MV-4-11 (cell line): ENCODE measurements around the gene SLC7A4.
"Not testable (repeated sequence)": the region's sequence is repeated elsewhere in the genome, so short reads cannot be mapped to it uniquely, and the experiment has no call there.

Experiments
- DNase-seq: peaks from one replicate; lab custom pipeline; 2025; lab: John Stamatoyannopoulos, UW

Gene SLC7A4

GRCh38 chr22:21064917-21065864 lies 32.8 kb upstream of the SLC7A4 start:
- DNase-seq, result no peak

DNA sequence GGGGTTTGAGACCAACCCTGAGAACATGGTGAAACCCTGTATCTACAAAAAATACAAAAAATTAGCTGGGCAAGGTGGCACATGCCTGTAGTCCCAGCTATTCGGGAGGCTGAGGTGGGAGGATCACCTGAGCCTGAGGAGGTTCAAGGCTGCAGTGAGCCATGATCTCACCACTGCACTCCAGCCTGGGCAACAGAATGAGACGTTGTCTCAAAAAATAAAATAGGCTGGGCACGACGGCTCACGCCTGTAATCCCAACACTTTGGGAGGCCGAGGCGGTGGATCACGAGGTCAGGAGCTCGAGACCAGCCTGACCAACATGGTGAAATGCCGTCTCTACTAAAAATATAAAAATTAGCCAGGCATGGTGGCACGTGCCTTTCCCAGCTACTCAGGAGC lies 32.1 kb upstream of the SLC7A4 start:
- not testable (repeated sequence) for DNase-seq

DNA sequence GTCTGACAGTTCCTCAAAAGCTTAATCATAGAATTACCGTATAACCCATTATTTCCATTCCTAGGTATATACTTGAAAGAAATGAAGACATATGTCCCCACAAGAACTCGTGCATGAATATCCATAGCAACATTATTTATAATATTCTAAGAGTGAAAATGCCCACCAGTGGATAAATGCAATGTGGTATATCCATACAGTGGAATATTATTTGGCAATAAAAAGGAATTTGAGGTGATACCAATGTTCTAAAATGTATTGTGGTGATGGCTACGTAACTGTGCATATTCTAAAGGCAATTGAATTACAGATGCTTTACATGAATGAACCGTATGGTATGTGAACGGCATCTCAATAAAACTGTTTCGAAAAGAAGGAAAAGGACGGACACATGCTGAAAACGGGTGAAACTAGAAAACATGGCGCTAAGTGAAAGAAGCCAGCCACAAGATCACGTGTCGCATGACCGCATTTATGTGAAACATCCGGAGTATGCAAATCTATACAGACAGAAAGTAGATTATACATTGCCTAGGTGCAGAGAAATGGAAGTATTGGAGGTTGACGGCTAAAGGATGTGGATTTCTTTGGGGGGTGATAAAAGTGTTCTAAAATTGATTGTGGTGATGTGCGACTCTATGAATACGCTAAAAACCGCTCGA lies 29.4 kb upstream of the SLC7A4 start:
- not testable (repeated sequence) for DNase-seq

- not testable (repeated sequence) for DNase-seq
These were observed 28.0 kb upstream of the SLC7A4 start for GRCh38 chr22:21060363-21060762.

- DNase-seq, result peak; percentile 39
These were observed 23.5 kb upstream of the SLC7A4 start for GRCh38 chr22:21055880-21056319.

DNA sequence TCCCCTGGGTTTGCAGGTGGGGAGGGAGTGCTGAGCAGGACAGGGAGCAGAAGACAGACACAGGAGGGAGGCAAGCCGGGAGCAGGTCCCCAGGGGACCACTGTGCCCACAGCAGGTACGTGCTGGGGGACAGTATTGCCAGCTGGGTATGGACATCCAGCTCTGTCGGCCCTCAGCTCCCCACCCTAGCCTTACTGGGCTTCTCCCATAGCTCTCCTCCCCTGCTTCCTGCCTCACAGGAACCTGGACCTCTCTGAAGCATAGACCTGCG lies 23.1 kb upstream of the SLC7A4 start:
- DNase-seq, result no peak

DNA sequence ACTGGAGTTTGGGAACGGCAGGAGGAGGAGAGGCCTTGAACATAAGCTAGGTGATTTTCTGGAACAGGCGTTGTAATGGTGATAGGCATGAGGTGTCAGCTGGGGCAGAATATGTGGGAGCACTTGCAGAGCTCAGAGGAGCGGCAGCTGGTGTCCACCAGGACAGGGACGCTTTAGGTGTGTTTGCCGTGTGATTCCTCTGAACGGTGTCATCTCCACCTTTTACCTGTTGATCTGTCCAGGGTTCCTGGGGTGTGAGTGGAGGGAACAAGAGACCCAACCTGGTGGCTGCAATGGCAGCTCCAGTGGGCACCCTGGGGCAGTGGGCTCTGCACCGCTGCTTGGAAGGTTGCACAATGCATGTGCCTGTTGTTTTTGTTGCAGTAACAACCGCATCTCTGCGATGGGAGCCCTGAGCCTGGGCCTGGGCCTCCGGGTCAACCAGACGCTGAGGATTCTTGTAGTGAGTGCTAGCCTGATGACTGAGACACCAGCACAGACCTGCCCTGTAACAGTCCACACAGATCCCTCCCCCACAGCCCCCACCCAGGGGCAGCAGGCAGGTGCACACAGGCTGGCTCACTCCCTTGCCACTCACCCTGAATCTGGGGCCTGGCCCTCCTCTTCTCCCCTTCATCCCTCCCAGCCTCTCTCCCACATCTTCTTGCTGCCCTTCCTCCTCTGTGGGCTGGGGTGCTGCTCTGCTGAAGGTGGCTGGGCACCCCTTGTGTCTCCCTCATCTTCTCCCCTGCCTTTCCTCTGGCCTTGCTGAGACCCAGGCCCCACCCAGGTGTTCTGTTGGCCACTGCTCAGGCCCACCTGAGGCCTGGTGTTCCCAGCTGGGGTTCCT lies 22.6 kb upstream of the SLC7A4 start:
- no peak for DNase-seq

GRCh38 chr22:21054046-21054713 lies 21.8 kb upstream of the SLC7A4 start:
- DNase-seq, result no peak

DNA sequence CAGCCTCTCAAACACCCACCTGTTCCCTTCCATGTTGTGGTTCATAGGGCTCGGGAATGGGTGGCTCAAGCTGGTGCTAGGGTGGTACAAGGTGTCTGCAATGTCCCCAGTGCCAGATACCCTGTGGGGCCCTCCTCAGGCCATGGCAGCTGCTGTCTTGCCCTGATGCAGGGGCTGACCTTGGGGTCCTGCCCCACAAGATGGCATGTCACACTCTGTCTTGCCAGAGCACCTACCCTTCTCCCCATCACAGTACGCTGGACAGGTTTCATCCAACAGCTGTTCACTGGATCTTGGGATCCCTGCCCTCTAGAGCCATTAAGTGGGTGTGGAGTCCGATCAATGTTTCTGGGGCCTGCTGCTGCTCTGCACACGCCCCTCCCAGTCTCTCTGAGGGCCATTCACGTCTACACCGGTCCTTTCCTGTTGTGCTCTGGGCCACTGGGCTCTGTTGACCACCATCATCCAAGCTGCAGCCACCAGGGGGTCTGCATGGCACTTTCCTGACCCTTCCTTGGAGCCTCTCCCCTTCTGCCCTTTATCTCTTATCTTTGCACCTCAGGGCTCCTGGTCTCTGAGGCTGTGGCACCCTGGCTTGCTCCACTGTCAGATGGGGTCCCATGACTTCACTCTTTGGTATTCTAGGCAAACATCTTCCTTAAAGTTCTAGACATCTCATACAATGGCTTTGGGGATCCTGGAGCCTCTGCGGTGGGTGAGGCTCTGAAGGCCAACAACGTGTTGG lies 20.5 kb upstream of the SLC7A4 start:
- no peak for DNase-seq

DNA sequence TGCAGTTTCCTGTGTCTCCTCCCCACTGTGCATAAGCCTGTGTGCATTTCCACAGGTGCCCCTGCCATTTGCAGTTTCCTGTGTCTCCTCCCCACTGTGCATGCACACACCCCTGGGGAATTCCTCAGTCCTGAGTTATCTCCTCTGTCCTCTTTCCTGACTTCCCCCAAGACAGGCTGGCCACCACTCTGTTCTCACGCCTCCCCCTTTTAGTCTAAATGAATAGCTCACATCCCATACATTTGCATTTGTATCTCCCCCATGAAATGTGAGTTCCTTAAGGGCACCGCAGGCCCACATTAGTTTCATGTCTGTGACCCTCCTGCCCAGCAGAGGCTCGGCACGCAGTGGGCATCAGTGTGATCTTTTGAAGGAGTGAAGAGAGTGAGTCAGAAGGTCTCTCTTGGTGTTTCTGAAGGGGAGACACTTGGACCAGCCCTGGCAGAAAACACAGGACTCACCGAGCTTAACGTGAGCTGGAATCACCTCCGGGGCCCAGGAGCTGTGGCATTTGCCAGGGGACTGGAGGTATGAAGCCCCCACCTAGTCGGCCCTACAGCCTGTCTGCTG lies 19.6 kb upstream of the SLC7A4 start:
- DNase-seq, result no peak

DNA sequence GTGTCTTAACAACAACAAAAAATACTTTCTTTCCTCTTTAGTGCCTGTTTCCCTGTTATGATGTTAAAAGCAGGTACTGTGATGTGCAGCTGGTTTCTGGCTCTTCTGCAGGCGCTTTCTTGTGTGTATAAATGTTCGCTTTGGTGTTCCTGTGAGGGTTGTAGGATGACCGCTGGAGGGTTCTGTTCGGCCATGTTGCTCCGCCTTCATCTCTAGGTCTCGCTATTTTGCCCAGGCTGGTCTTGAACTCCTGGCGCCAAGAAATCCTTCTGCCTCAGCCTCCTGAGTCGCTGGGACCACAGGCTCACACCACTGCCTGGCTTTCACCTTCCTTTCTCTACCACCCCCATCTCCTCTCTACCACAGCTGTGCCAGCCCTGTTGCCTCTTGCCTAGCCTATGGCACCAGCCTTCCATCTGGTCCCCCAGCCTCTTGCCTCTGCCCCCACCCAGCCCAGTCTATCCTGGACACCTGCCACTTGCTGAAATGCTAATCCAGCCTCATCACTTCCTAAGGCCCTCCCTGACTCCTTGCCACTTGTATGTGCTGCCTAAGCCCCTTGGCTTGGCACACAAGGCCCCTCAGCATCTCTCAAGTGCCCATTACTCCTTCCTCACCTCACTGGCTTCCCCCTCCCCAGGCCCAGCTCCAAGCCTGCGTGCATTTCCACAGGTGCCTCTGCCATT lies 18.9 kb upstream of the SLC7A4 start:
- DNase-seq, result no peak

- DNase-seq, result not testable (repeated sequence)
These were observed 16.6 kb upstream of the SLC7A4 start for GRCh38 chr22:21048965-21049364.

DNA sequence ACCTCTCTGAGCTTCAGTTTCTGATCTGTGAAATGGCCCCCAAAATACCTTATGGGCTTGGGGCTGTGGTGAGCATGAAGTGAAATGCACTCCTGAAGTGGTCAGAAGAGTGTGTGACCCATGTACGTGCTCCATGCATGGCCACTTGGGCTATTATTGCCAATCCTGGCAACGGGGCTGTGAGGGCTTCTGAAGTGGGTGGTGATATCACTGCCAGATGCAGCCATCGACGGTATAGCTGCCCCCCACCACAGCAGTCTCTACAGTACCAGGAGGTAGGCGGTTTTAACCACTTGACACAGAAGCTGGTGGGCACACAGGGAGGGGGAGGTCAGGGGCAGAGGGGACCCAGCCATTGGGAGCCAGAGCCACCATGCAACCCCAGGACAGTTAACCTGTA lies 16.1 kb upstream of the SLC7A4 start:
- DNase-seq, result not testable (repeated sequence)

GRCh38 chr22:21047730-21048129 lies 15.4 kb upstream of the SLC7A4 start:
- no peak for DNase-seq

DNA sequence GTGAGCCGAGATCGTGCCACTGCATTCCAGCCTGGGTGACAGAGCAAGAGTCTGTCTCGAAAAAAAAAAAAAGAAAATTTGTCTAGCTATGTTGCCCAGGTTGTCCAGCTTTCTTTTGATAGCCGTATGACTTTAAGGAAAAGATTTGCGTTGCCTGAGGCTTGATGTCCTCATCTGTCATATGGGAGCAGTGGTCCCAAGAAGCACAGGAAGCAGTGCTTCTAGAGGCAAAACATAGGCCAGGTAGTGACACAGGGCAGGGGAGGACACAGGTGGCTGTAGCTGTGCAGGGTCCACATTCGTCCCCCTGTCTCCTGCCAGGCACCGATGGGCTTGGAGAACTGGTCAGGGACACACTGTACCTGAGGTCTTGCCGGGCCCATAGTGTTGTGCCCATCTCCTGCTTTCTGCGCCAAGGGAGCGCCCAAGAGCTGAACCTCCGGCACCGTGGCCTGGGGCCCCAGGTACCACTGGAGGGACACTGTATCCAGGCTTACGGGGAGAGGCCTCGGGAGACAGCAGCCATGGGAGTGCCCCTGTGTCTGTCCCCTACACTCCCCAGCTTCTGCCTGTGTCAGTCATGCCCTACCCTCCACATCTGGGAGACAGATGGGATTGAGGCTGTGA lies 14.8 kb upstream of the SLC7A4 start:
- no peak for DNase-seq

- peak; percentile 87 for DNase-seq
These were observed 13.4 kb upstream of the SLC7A4 start, which contains the start of gene LRRC74B for GRCh38 chr22:21045585-21046294. LRRC74B (plus strand) TSS chr22:21045946; CDS start chr22:21045987, 41 bp downstream.

DNA sequence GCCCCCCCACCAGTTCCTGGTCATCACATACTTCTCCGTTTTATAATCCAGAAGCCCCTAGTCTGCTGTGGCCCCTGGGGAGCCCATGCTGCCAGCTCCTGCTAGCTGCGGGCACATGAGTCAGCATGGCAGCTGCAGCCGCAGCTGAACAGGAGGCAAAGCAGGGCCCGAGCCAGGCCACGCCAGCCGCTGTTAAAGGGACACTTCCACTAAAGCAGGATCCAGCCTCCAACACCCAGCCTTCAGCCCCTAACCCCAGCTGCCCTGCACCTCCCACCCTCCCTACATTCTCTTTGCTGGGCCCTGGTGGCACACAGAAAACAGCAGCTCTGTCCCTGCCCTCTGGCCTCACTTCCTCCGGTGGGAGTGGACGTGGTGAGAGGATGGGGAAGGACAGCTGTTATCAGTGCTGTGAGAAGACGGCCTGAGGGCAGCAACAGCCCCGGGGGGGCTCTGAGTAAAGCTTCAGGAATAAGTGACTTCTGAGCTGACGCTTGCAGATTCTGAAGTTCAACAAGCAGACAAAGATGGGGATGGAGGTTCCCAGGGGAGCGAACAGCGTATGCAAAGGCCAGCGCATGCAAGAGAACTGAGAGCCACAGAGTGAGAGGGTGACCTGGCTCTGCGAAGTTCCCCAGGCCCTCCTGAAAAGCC lies 12.7 kb upstream of the SLC7A4 start:
- DNase-seq, result peak; percentile 79

DNA sequence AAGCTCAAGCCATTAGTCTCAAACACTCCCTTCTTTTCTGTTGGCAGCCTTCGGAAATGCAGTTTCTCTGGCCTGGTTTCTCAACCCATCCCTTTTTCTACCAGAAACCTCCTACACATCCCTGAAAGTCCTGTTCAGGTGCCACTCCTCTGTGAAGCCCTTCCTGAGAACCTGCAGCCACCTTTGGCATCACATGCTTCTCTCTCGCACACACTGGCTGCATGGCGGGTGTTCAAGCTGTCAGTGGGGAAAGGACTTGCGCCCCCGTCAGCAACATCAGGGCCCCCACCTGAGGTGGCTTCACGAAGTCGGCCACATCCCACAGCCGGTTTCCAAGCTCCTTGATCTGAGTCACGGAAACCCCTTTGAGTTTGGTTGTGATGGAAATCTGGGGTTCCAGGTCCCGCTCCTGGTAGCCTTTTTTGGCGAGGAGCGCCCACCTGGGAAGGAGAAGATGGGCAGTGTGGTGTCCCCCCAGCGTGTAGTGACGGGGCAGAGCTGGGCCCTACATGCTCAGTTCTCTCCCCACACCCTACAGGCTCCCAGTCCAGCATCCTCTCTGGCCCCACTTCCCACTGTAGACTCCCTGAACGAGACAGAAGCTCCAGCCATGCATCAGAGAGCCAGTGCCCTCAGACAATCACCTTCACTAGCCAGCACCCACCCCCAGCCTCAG lies 11.6 kb upstream of the SLC7A4 start:
- no peak for DNase-seq
